Progenitor cell of endocrine pancreas (in vitro differentiated cells): Measurements from ENCODE around the gene MYCL. TPM values are rescaled to one million over a fixed set of nuclear protein-coding genes. Genes with fewer than 3 reads are reported as not detected.
"Not testable (repeated sequence)": the region's sequence is repeated elsewhere in the genome, so short reads cannot be mapped to it uniquely, and the experiment has no call there.

Source experiments
- DNase-seq: peaks from one replicate; pipeline ENCODE4 v3.0.0; 2021; ENCODE audit warnings: low spot score; ENCODE audit not compliant: unreplicated experiment
- H3K27ac Mint-ChIP-seq: 2 replicates; pipeline ENCODE4 v1.8.0; 2021; ENCODE audit warnings: mild to moderate bottlenecking, moderate library complexity, mixed read lengths
- H3K27me3 Mint-ChIP-seq: 2 replicates; pipeline ENCODE4 v1.8.0; 2021; ENCODE audit warnings: mixed read lengths
- H3K36me3 Mint-ChIP-seq: 2 replicates; pipeline ENCODE4 v1.8.0; 2022; ENCODE audit warnings: mixed read lengths; ENCODE audit not compliant: insufficient read depth
- H3K4me1 Mint-ChIP-seq: 2 replicates; pipeline ENCODE4 v1.8.0; 2021; ENCODE audit warnings: low read depth, mixed read lengths
- H3K4me3 Mint-ChIP-seq: 2 replicates; pipeline ENCODE4 v1.8.0; 2021; ENCODE audit warnings: low read depth, mild to moderate bottlenecking, moderate library complexity, mixed read lengths
- H3K9me3 Mint-ChIP-seq: 2 replicates; pipeline ENCODE4 v1.8.0; 2021; ENCODE audit warnings: low read depth, mixed read lengths
- total RNA-seq: library from RNA; stranded (reverse); gene quantifications from 2 replicates; pipeline ENCODE4 v1.2.1, GENCODE V29; 2021
- TF ChIP-seq, protein P1 (sequence below): fragments of 200-600 bp; sonication (generic); IDR thresholded peaks from one replicate; pipeline ENCODE4 v1.5.0; 2021; ENCODE audit warnings: antibody characterized with exemption, mild to moderate bottlenecking; ENCODE audit not compliant: unreplicated experiment

MYCL gene
- total RNA-seq, 1 donor from 2014 or later: 21.3 TPM

DNA sequence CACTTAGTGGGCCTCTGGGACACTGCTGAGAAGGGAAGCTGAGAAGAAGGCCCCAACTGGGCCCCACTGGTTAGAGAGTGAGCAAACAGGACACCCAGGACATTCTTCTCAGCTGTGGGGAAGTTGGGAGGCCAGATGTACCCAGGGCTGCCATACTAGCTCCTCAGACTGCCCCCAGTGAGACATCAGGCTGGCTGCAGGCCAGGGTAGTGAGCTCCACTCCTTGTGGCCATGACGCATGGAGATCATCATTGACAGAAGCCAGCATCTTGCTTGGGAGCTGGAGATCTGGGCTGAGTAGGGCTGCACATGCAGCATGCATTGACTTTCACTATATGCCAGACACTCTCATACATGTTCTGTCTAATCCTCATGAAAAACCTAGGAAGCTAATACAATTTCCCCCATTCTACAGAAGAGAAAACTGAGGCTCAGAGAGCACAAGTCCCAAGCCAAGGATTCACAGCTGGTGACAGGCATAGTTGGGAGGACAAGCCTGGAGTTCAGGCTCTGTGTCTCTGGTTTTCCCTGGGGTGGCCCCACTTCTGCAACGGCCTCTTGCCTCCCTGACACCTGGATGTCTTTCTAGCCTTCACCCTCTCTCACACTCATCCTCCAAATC is 24.1 kb upstream of the MYCL start:
- H3K27me3 Mint-ChIP-seq: peaks cover 37% of the 10 kb centered on the region
- H3K36me3 Mint-ChIP-seq: no peaks in the 10 kb centered on the region
- H3K4me1 Mint-ChIP-seq: peaks cover 13% of the 10 kb centered on the region
- H3K9me3 Mint-ChIP-seq: no peaks in the 10 kb centered on the region
- no peak overlapping the region for H3K27ac Mint-ChIP-seq
- H3K4me3 Mint-ChIP-seq: no peak overlapping the region
- no peak for DNase-seq
- TF ChIP-seq, protein P1, sequence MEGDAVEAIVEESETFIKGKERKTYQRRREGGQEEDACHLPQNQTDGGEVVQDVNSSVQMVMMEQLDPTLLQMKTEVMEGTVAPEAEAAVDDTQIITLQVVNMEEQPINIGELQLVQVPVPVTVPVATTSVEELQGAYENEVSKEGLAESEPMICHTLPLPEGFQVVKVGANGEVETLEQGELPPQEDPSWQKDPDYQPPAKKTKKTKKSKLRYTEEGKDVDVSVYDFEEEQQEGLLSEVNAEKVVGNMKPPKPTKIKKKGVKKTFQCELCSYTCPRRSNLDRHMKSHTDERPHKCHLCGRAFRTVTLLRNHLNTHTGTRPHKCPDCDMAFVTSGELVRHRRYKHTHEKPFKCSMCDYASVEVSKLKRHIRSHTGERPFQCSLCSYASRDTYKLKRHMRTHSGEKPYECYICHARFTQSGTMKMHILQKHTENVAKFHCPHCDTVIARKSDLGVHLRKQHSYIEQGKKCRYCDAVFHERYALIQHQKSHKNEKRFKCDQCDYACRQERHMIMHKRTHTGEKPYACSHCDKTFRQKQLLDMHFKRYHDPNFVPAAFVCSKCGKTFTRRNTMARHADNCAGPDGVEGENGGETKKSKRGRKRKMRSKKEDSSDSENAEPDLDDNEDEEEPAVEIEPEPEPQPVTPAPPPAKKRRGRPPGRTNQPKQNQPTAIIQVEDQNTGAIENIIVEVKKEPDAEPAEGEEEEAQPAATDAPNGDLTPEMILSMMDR: no peak

DNA sequence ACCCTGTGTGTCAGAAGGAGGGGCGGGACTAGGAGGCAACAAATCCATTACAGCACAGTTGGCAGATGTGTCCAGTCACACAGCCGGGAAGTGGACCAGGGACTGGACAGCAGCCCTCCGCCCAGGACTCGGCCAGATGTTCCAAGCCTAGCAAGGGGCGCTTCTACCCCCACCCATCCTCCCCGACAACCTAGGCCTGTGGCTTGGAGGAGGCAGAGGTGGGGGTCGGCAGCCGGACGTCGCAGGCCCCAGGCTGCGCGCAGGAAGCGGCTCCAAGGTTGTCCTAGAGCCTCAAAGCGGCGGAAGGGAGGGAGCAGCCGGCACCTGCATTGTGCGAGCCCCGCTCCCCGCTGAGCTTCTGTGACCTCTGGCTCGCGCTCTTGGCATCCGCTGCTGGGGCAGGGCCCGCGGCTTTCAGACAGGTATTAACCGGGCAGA is 20.6 kb upstream of the MYCL start:
- Mint-ChIP-seq H3K27me3 (peaks cover 32% of the 10 kb centered on the region), H3K9me3 (no peaks in the 10 kb centered on the region), H3K4me3 (peak overlapping the region; percentile 19), H3K36me3 (no peaks in the 10 kb centered on the region), H3K4me1 (peaks cover 13% of the 10 kb centered on the region), H3K27ac (peak overlapping the region; percentile 73)
- TF ChIP-seq, protein P1: no peak
- DNase-seq: no peak

DNA sequence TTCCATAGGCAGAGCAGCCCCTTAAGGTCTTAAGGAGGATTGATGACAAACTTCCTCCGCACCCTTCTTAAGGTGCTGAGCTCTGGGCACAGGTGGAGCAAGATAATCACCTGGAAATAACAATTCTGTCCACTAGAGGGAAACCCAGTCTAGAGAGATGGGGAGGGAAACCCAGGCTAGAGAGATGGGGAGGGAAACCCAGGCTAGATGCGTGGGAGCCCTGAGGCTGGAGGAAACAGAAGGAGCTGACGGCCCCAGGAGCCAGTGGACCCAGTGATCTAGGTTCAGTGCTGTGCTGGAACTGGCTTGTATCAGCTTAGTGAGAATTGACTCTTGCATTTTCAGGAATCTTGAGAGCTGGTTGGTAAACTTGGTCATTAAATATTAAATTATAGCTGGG is 17.8 kb upstream of the MYCL start:
- Mint-ChIP-seq H3K36me3 (no peaks in the 10 kb centered on the region), H3K4me3 (no peak overlapping the region), H3K27ac (no peak overlapping the region), H3K4me1 (peaks cover 5% of the 10 kb centered on the region), H3K27me3 (peaks cover 25% of the 10 kb centered on the region), H3K9me3 (no peaks in the 10 kb centered on the region)
- TF ChIP-seq, protein P1: peak; percentile 73
- DNase-seq: peak; percentile 23

DNA sequence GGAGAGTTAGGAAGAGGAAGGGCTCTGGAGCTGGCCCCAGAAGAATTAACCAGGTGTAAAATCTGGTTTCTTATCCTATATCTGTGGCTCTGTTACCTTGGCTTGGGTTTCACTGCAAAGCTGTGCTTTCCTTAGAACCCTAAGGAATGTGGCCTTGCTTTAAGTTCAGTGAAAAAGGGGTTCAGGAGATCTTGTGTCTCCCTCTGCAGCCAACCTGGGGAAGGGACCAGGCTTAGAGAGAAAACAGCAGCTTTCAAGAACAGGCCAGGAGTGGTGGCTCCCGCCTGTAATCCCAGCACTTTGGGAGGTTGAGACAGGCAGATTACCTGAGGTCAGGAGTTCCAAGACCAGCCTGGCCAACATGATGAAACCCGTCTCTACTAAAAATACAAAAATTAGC is 16.1 kb upstream of the MYCL start:
- Mint-ChIP-seq H3K36me3 (no peaks in the 10 kb centered on the region), H3K4me1 (peaks cover 5% of the 10 kb centered on the region), H3K4me3 (no peak overlapping the region), H3K27me3 (peaks cover 17% of the 10 kb centered on the region), H3K9me3 (no peaks in the 10 kb centered on the region), H3K27ac (peak overlapping the region; percentile 8)
- DNase-seq: no peak
- TF ChIP-seq, protein P1: no peak

DNA sequence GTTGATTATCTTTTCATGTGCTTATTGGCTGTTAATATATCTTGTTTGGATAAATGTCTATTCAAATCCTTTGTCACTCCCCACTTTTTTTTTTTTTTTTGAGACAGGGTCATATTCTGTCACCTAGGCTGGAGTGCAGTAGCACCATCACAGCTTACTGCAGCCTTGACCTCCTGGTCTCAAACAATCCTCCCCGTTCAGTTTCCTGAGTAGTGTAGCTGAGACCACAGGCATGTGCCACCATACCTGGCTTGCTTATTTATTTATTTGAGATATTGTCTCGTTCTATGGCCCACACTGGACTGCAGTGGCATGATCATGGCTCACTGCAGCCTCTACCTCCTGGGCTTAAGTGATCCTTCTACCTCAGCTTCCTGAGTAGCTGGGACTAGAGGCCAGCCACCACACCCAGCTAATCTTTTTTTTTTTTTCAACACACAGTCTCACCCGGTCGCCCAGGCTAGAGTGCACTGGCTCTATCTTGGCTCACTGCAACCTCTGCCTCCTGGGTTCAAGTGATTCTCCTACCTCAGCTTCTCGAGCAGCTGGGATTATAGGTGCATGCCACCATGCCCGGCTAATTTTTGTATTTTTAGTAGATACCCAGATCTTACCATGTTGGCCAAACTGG is 13.9 kb upstream of the MYCL start:
- Mint-ChIP-seq H3K36me3 (no peaks in the 10 kb centered on the region), H3K4me3 (no peak overlapping the region)

DNA sequence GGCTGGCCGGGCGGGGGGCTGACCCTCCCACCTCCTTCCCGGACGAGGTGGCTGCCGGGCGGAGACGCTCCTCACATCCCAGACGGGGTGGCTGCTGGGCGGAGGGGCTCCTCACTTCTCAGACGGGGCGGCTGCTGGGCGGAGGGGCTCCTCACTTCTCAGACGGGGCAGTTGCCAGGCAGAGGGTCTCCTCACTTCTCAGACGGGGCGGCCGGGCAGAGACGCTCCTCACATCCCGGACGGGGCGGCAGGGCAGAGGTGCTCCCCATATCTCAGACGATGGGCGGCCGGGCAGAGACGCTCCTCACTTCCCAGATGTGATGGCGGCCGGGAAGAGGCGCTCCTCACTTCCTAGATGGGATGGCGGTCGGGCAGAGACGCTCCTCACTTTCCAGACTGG is 11.4 kb upstream of the MYCL start:
- not testable (repeated sequence) for DNase-seq, H3K4me3 Mint-ChIP-seq, H3K9me3 Mint-ChIP-seq, H3K36me3 Mint-ChIP-seq, H3K27ac Mint-ChIP-seq, H3K4me1 Mint-ChIP-seq, H3K27me3 Mint-ChIP-seq

More for the DNA sequence above, 13.9 kb upstream of the MYCL start:
- H3K4me1 Mint-ChIP-seq: no peaks in the 10 kb centered on the region
- H3K27me3 Mint-ChIP-seq: peaks cover 2% of the 10 kb centered on the region
- no peaks in the 10 kb centered on the region for H3K9me3 Mint-ChIP-seq
- H3K27ac Mint-ChIP-seq: peak overlapping the region; percentile 24
- DNase-seq: no peak
- TF ChIP-seq, protein P1: no peak
